Esophagus muscularis mucosa (tissue), 4 donors: Measurements from ENCODE around the gene HSPA12B. TPM values are rescaled to one million over a fixed set of nuclear protein-coding genes. Genes with fewer than 3 reads are reported as not detected.

Source experiments
- DNase-seq: peaks from one replicate; pipeline ENCODE4 v3.0.0-alpha.2; 2017; ENCODE audit errors: extremely low spot score
- H3K27ac ChIP-seq, 4 donors: fragments of 200-600 bp; sonication (generic); replicated peaks in 1 of 4; 1 replicate in 3 of 4; 2 replicates in 1 of 4; pipeline ENCODE4 v1.5.1; 2016 to 2019; ENCODE audit warnings: mild to moderate bottlenecking in 1 of 4
- H3K27me3 ChIP-seq, 4 donors: fragments of 200-600 bp; sonication (generic); one replicate each; pipeline versions ENCODE4 v1.5.1 to v1.6.0; 2016 to 2019
- H3K36me3 ChIP-seq, 4 donors: fragments of 200-600 bp; sonication (generic); one replicate each; pipeline ENCODE4 v1.5.1; 2016 to 2019
- H3K4me1 ChIP-seq, 4 donors: fragments of 200-600 bp; sonication (generic); one replicate each; pipeline ENCODE4 v1.5.1; 2016 to 2019
- H3K4me3 ChIP-seq, 4 donors: fragments of 200-600 bp; sonication (generic); 1 replicate in 2 of 4; 2 replicates in 2 of 4; pipeline ENCODE4 v1.5.1; 2016 to 2019; ENCODE audit warnings: mild to moderate bottlenecking in 4 of 4, moderate library complexity in 1 of 4
- H3K9me3 ChIP-seq, 4 donors: fragments of 200-600 bp; sonication (generic); 1 replicate in 3 of 4; 2 replicates in 1 of 4; pipeline ENCODE4 v1.5.1; 2016 to 2019
- CTCF ChIP-seq, 3 experiments: fragments of 200-600 bp in 2 of 3; fragments of 450-650 bp in 1 of 3; sonication (generic) in 2 of 3; IDR thresholded peaks; one replicate each; pipeline ENCODE4 v1.5.1; 2017 to 2019; ENCODE audit warnings: antibody characterized with exemption in 3 of 3, mild to moderate bottlenecking in 2 of 3, moderate library complexity in 1 of 3
- EP300 ChIP-seq: sonication (generic); formaldehyde crosslinking; IDR thresholded peaks from one replicate; pipeline ENCODE4 v1.6.1; 2017; ENCODE audit warnings: antibody characterized with exemption
- POLR2A ChIP-seq: fragments of 450-650 bp; IDR thresholded peaks from one replicate; pipeline ENCODE4 v1.6.1; 2017; ENCODE audit warnings: antibody characterized with exemption, moderate library complexity, mild to moderate bottlenecking, low read depth
- POLR2AphosphoS5 ChIP-seq, 2 donors: sonication (generic); formaldehyde crosslinking; IDR thresholded peaks; one replicate each; pipeline ENCODE4 v1.6.1; 2017; ENCODE audit warnings: antibody characterized with exemption in 2 of 2
- WGBS: methylation state at CpG from one replicate; pipeline ENCODE4 v1.1.5; 2018; 5-methylcytosine and 5-hydroxymethylcytosine counted together
- intact Hi-C: fragments of 100-400 bp; cut with DNase I; formaldehyde crosslinking; loops from one replicate; pipeline ENCODE4 v1.15.1; 2023
- total RNA-seq, 4 donors: library from RNA; depleted of rRNA; stranded (reverse); fragments of >200 nt; gene quantifications; one replicate each; pipeline versions ENCODE4 v1.1.0 to v1.2.1, GENCODE V29; 2016

HSPA12B gene
- total RNA-seq, 4 donors from 2014 or later: 8.9 to 22.2 (median 16.4) TPM

GRCh38 chr20:3743251-3743650 is 10.8 kb downstream of the HSPA12B start:
- H3K9me3 ChIP-seq: no peaks in the 10 kb centered on the region
- H3K27ac ChIP-seq: no peak overlapping the region
- H3K36me3 ChIP-seq: peaks cover 0 to 74% (median 10%) of the 10 kb centered on the region in 4 donors
- DNase-seq: no peak
- peaks cover 0 to 15% (median 0%) of the 10 kb centered on the region in 4 donors for H3K27me3 ChIP-seq
- H3K4me3 ChIP-seq: no peak overlapping the region
- H3K4me1 ChIP-seq: peaks cover 26 to 31% (median 29%) of the 10 kb centered on the region in 4 donors
- intact Hi-C loops: no loop called here
- TF ChIP-seq CTCF (IDR thresholded peaks at IDR 0.05): no peak
- TF ChIP-seq POLR2AphosphoS5 (IDR thresholded peaks at IDR 0.05): no peak
- WGBS: 79% methylated on average over 2 of the region's 2 CpGs

- intact Hi-C loops: no loop called here
- Histone ChIP-seq H3K4me1 (peaks cover 24 to 28% (median 26%) of the 10 kb centered on the region in 4 donors), H3K4me3 (no peak overlapping the region), H3K27me3 (peaks cover 0 to 15% (median 0%) of the 10 kb centered on the region in 4 donors), H3K36me3 (peaks cover 0 to 82% (median 13%) of the 10 kb centered on the region in 4 donors), H3K9me3 (no peaks in the 10 kb centered on the region), H3K27ac (no peak overlapping the region)
- DNase-seq: no peak
- WGBS: 94% methylated on average over 1 of the region's 1 CpG
- TF ChIP-seq EP300 (no peak), POLR2A (no peak), CTCF (IDR thresholded peaks at IDR 0.05) (no peak), POLR2AphosphoS5 (IDR thresholded peaks at IDR 0.05) (no peak)
These were observed 11.6 kb downstream of the HSPA12B start for GRCh38 chr20:3744037-3744436.

- TF ChIP-seq EP300: no peak
- TF ChIP-seq POLR2AphosphoS5 (IDR thresholded peaks at IDR 0.05): no peak
- TF ChIP-seq POLR2A: no peak
- TF ChIP-seq CTCF (IDR thresholded peaks at IDR 0.05): no peak
- DNase-seq: no peak
- peaks cover 24 to 28% (median 25%) of the 10 kb centered on the region in 4 donors for H3K4me1 ChIP-seq
These were observed 12.6 kb downstream of the HSPA12B start for GRCh38 chr20:3744806-3745685.

GRCh38 chr20:3745686-3746173 is 13.2 kb downstream of the HSPA12B start:
- H3K36me3 ChIP-seq: peaks cover 0 to 90% (median 25%) of the 10 kb centered on the region in 4 donors
- H3K27me3 ChIP-seq: peaks cover 0 to 28% (median 0%) of the 10 kb centered on the region in 4 donors
- H3K4me1 ChIP-seq: peaks cover 17 to 25% (median 21%) of the 10 kb centered on the region in 4 donors
- intact Hi-C loops: no loop called here
- H3K4me3 ChIP-seq: no peak overlapping the region
- no peak overlapping the region for H3K27ac ChIP-seq
- 65% methylated on average over 3 of the region's 11 CpGs for WGBS
- H3K9me3 ChIP-seq: no peaks in the 10 kb centered on the region
- no peak for TF ChIP-seq EP300
- TF ChIP-seq POLR2A: no peak
- TF ChIP-seq CTCF (IDR thresholded peaks at IDR 0.05): no peak
- no peak for TF ChIP-seq POLR2AphosphoS5 (IDR thresholded peaks at IDR 0.05)
- no peak for DNase-seq

More at GRCh38 chr20:3744806-3745685, 12.6 kb downstream of the HSPA12B start:
- 53% methylated on average over 38 of the region's 45 CpGs for WGBS
- H3K4me3 ChIP-seq: peak overlapping the region in 1 of 4 donors; percentile 28
- peak overlapping the region in 2 of 4 donors; percentile 20 to 36 for H3K27ac ChIP-seq
- peaks cover 0 to 90% (median 18%) of the 10 kb centered on the region in 4 donors for H3K36me3 ChIP-seq
- peaks cover 0 to 25% (median 0%) of the 10 kb centered on the region in 4 donors for H3K27me3 ChIP-seq
- intact Hi-C loops: no loop called here
- H3K9me3 ChIP-seq: no peaks in the 10 kb centered on the region
